HepG2 (cell line): Measurements from ENCODE around the gene CACNA1C. TPM values are rescaled to one million over a fixed set of nuclear protein-coding genes. Genes with fewer than 3 reads are reported as not detected.

Experiments used
- ATAC-seq: fragments of 200-7000 bp; cut with Tn5 transposase; 3 replicates; pipeline ENCODE4 v1.9.1; 2020; ENCODE audit warnings: mild to moderate bottlenecking, moderate library complexity
- BruUV-seq: library from RNA; stranded (reverse); fragments of 400-500 nt; replicated peaks from 2 replicates; lab custom pipeline; 2021; lab: Mats Ljungman, UMichigan
- CTCF ChIA-PET: fragments of 300-600 bp; formaldehyde crosslinking; extraction: SDS; loops from one replicate; lab custom pipeline; 2021; ENCODE audit warnings: low total read pairs, inconsistent platforms, low intra/inter-chr PET ratio; lab: Yijun Ruan, JAX
- POLR2A ChIA-PET: fragments of 350-600 bp; sonication (Branson Sonifier 250); formaldehyde crosslinking; loops from one replicate; lab custom pipeline; 2020; ENCODE audit warnings: antibody characterized with exemption, inconsistent platforms; lab: Yijun Ruan, JAX
- DNase-seq: peaks from one replicate; pipeline ENCODE4 v3.0.0-alpha.2; 2015; ENCODE audit warnings: low spot score
- FAIRE-seq: peaks from 3 replicates; lab custom pipeline; 2011; peaks lifted over from hg19 to GRCh38; lab: Jason Lieb, UNC
- H2AFZ ChIP-seq: one replicate; pipeline ENCODE4 v1.6.1; 2011; ENCODE audit warnings: low read length, inconsistent platforms
- H3K27ac ChIP-seq: fragments of 300-600 bp; 3 replicates; pipeline ENCODE4 v1.8.0; 2011; ENCODE audit warnings: mixed run types, mild to moderate bottlenecking, mixed read lengths, low read length, inconsistent platforms; ENCODE audit not compliant: insufficient read depth; ENCODE audit errors: extremely low read length
- H3K27me3 ChIP-seq, 2 experiments: fragments of 200-600 bp in 1 of 2; 2 replicates in 1 of 2; 3 replicates in 1 of 2; pipeline versions ENCODE4 v1.6.0 to v1.8.0; 2011; ENCODE audit warnings: low read length in 2 of 2, mild to moderate bottlenecking in 2 of 2, moderate library complexity in 2 of 2, inconsistent platforms in 1 of 2; ENCODE audit not compliant: insufficient read depth in 2 of 2, control insufficient read depth in 1 of 2
- H3K36me3 ChIP-seq, 2 experiments: fragments of 200-600 bp in 1 of 2; replicated peaks in 1 of 2; 2 replicates in 1 of 2; 3 replicates in 1 of 2; pipeline versions ENCODE4 v1.5.1 to v1.8.0; 2011; ENCODE audit warnings: low read length in 2 of 2, inconsistent platforms in 1 of 2; ENCODE audit not compliant: insufficient read depth in 2 of 2, control insufficient read depth in 1 of 2
- H3K4me1 ChIP-seq: 2 replicates; pipeline ENCODE4 v1.5.1; 2012; ENCODE audit warnings: low read length, inconsistent platforms; ENCODE audit not compliant: insufficient read depth
- H3K4me2 ChIP-seq: 2 replicates; pipeline ENCODE4 v1.6.0; 2011; ENCODE audit warnings: low read depth, low read length, inconsistent platforms
- H3K4me3 ChIP-seq, 3 experiments: fragments of 200-600 bp in 1 of 3; sonication (generic), shearing (Covaris generic) in 1 of 3; replicated peaks in 1 of 3; 2 replicates each; pipeline ENCODE4 v1.5.1; 2011 to 2016; ENCODE audit warnings: low read length in 3 of 3, inconsistent platforms in 2 of 3, low read depth in 2 of 3, mild to moderate bottlenecking in 2 of 3, control low read depth in 1 of 3, mixed read lengths in 1 of 3; ENCODE audit not compliant: insufficient read depth in 1 of 3
- H3K79me2 ChIP-seq: one replicate; pipeline ENCODE4 v1.6.1; 2011; ENCODE audit warnings: low read length, inconsistent platforms; ENCODE audit not compliant: insufficient read depth
- H3K9ac ChIP-seq: 2 replicates; pipeline ENCODE4 v1.6.0; 2011; ENCODE audit warnings: mild to moderate bottlenecking, low read depth, low read length, inconsistent platforms; ENCODE audit not compliant: insufficient read depth
- H3K9me3 ChIP-seq: 2 replicates; pipeline ENCODE4 v1.5.1; 2012; ENCODE audit warnings: mild to moderate bottlenecking, low read length
- H4K20me1 ChIP-seq: 2 replicates; pipeline ENCODE4 v1.6.0; 2011; ENCODE audit warnings: inconsistent platforms, mild to moderate bottlenecking, low read length, moderate library complexity; ENCODE audit not compliant: insufficient read depth
- CTCF ChIP-seq: sonication (generic); formaldehyde crosslinking; IDR thresholded peaks from 2 replicates; pipeline ENCODE4 v1.5.0; 2020; ENCODE audit warnings: mild to moderate bottlenecking, missing genetic modification reagents, moderate library complexity
- MXD4 ChIP-seq: IDR thresholded peaks from 2 replicates; pipeline ENCODE4 v1.6.1; 2016; ENCODE audit warnings: mild to moderate bottlenecking, missing biosample characterization, missing genetic modification reagents
- NFKBIZ ChIP-seq: IDR thresholded peaks from 2 replicates; pipeline ENCODE4 v1.6.1; 2018; ENCODE audit warnings: missing genetic modification reagents, missing compliant biosample characterization
- SAFB2 ChIP-seq: sonication (generic); formaldehyde crosslinking; IDR thresholded peaks from 2 replicates; pipeline ENCODE4 v1.5.1; 2020; ENCODE audit warnings: missing genetic modification reagents, low read depth, mild to moderate bottlenecking, borderline replicate concordance
- SMC3 ChIP-seq: IDR thresholded peaks from 2 replicates; pipeline ENCODE4 v1.6.1; 2011; ENCODE audit warnings: low read length, improper control_type of control experiment
- STAG1 ChIP-seq: sonication (generic); formaldehyde crosslinking; IDR thresholded peaks from 2 replicates; pipeline ENCODE4 v1.4.0; 2020; ENCODE audit warnings: missing genetic modification reagents
- U2AF1 ChIP-seq: fragments of 200-400 bp; formaldehyde crosslinking; optimal IDR thresholded peaks from 2 replicates; pipeline ENCODE3; 2017; ENCODE audit warnings: mild to moderate bottlenecking, low read depth, low read length
- ZNF430 ChIP-seq: sonication (generic); formaldehyde crosslinking; IDR thresholded peaks from 2 replicates; pipeline ENCODE4 v1.9.0; 2021; ENCODE audit warnings: mild to moderate bottlenecking, missing genetic modification reagents
- WGBS: methylation state at CpG from one replicate; pipeline ENCODE4 v1.1.6; 2017; ENCODE audit warnings: low lambda C conversion rate; 5-methylcytosine and 5-hydroxymethylcytosine counted together
- in situ Hi-C: cut with HindIII; loops from 2 replicates; pipeline ENCODE4 v1.10.0; 2017; ENCODE audit warnings: low pct_unique_long_range_greater_than_20kb; ENCODE audit not compliant: extremely low pct_ligation_motif_present
- intact Hi-C: fragments of 100-400 bp; cut with micrococcal nuclease; formaldehyde crosslinking; loops from one replicate; pipeline ENCODE4 v1.10.0; 2022; ENCODE audit not compliant: unreplicated experiment
- polyA plus RNA-seq, 8 experiments: library from polyadenylated mRNA; depleted of rRNA in 3 of 8; stranded (reverse) in 7 of 8; unstranded in 1 of 8; fragments of >200 nt; fragmentation: Illumina TruSeq in 4 of 8; extraction: Trizol in 4 of 8; gene quantifications; 2 replicates each; pipeline versions ENCODE4 v1.2.1 to v1.2.3, GENCODE V29; 2011 to 2016; ENCODE audit warnings: low read depth in 4 of 8, missing spikeins in 1 of 8, mixed read lengths in 1 of 8; ENCODE audit not compliant: insufficient read depth in 1 of 8
- total RNA-seq, 5 experiments: library from RNA; depleted of rRNA; stranded (reverse); fragments of >200 nt; fragmentation: Illumina TruSeq; extraction: Trizol; gene quantifications; 2 replicates each; pipeline ENCODE4 v1.2.3, GENCODE V29; 2016; ENCODE audit warnings: low read depth in 1 of 5

CACNA1C gene
- total and polyA plus RNA-seq, 2 of the 13 experiments (the other 11 are each of a cell fraction or from before 2014, with no cell fraction given), result not detected

- no peak for TF ChIP-seq NFKBIZ (CRISPR knock-in tag)
- no peak for TF ChIP-seq ZNF430 (CRISPR knock-in tag)
- no peak for TF ChIP-seq SAFB2 (CRISPR knock-in tag)
Observed at GRCh38 chr12:2271961-2272360, 219.2 kb downstream of the CACNA1C start (continued).

- H3K4me1 ChIP-seq, result peaks cover 3% of the 10 kb centered on the region
- H4K20me1 ChIP-seq, result no peaks in the 10 kb centered on the region
- no peak overlapping the region for H3K4me2 ChIP-seq
- BruUV-seq, result no TSS peak
- no peaks in the 10 kb centered on the region for H3K36me3 ChIP-seq
- H3K4me3 ChIP-seq, result no peak overlapping the region
- intact Hi-C loops, result no loop called here
- FAIRE-seq, result no peak
- H3K9me3 ChIP-seq, result no peaks in the 10 kb centered on the region
- in situ Hi-C loops, result no loop called here
- no peaks in the 10 kb centered on the region for H3K79me2 ChIP-seq
- no peak for DNase-seq
- no peak overlapping the region for H3K9ac ChIP-seq
- no peak overlapping the region for H3K27ac ChIP-seq
- CTCF ChIA-PET, result no interaction called here
- TF ChIP-seq CTCF (CRISPR knock-in tag) (peak; percentile 65), SMC3 (peak; percentile 41; the same call in 1 of the 2 replicates), U2AF1 (no peak), MXD4 (CRISPR knock-in tag) (no peak), STAG1 (peak; percentile 61)
- WGBS, result 7% methylated on average over 4 of the region's 4 CpGs
- peaks cover 1 to 25% of the 10 kb centered on the region in 2 experiments; a peak in 3 of 5 replicates for H3K27me3 ChIP-seq
- peak; percentile 68 for ATAC-seq
- H2AFZ ChIP-seq, result no peak overlapping the region
- POLR2A ChIA-PET, result no interaction called here
Observed at GRCh38 chr12:2273288-2273687, 220.5 kb downstream of the CACNA1C start.
